H1 (cell line): ENCODE measurements around the gene TNRC6B.

Experiments used
- BCL11A ChIP-seq, 2 experiments: IDR thresholded peaks; one replicate each; pipeline ENCODE4 v1.6.1; 2011; ENCODE audit warnings: low read depth in 2 of 2, low read length in 2 of 2, mild to moderate bottlenecking in 2 of 2
- CEBPB ChIP-seq: IDR thresholded peaks from 2 replicates; pipeline ENCODE4 v1.6.1; 2012; ENCODE audit warnings: low read depth, low read length
- GABPA ChIP-seq: IDR thresholded peaks from 2 replicates; pipeline ENCODE4 v1.6.1; 2011; ENCODE audit warnings: mild to moderate bottlenecking, low read length, moderate library complexity, borderline replicate concordance; ENCODE audit not compliant: insufficient read depth
- KDM4A ChIP-seq: IDR thresholded peaks from one replicate; pipeline ENCODE4 v1.7.1; 2012; ENCODE audit warnings: low read depth, mild to moderate bottlenecking, moderate library complexity, low read length, inconsistent platforms; ENCODE audit not compliant: severe bottlenecking
- POLR2A ChIP-seq, 2 experiments: IDR thresholded peaks; 1 replicate in 1 of 2; 2 replicates in 1 of 2; pipeline ENCODE4 v1.6.1; 2011; ENCODE audit warnings: low read depth in 2 of 2, low read length in 2 of 2, mild to moderate bottlenecking in 2 of 2; ENCODE audit errors: control extremely low read depth in 1 of 2
- RXRA ChIP-seq: IDR thresholded peaks from 2 replicates; pipeline ENCODE4 v1.6.1; 2011; ENCODE audit warnings: low read depth, mild to moderate bottlenecking, low read length, moderate library complexity; ENCODE audit not compliant: insufficient read depth
- TAF1 ChIP-seq: IDR thresholded peaks from 2 replicates; pipeline ENCODE4 v1.6.1; 2011; ENCODE audit warnings: mild to moderate bottlenecking, low read depth, low read length

DNA sequence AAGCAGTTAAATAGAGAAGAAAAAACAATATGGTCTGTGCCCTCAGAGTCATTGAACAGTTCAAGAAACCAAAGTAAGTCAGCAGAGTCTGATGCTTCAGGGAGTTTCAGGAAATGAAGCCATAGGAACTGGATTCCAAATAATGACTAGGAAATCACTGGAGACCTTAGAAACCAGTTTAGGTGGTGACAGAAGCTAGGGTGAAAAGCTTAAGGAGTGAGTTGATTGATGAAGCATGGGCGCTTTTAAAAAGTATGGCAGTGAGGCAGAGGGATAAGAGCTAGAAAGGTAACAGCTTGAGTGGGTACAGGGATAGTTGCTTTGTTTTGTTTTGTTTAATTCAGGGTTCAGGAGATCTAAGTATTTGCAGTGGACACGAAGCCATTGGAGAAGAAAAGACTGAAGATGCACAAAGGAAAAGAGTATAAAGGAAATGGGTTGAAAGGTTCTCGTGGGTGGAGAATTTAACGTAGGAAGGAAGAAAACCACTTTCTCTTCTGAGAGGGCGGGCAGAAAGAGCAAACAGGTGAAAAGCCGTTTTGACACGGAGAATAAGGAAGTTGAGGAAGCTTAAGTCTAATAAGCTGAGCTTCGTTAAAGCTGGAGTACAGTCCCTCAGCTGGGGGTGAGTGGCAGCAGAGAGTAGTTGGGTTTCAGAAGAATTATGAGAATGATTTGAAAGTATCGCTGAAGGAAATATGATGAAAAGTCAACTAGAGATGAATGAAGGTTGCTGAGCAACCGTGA, 207.5 kb downstream of the TNRC6B start:
- TF ChIP-seq CEBPB (no peak), GABPA (no peak), POLR2A (IDR thresholded peaks at IDR 0.05; ENCODE audit: control extremely low read depth in 1 of 2, low read depth in 2 of 2, low read length in 2 of 2) (no peak), RXRA (no peak), KDM4A (no peak), BCL11A (IDR thresholded peaks at IDR 0.05; ENCODE audit: low read depth in 2 of 2, low read length in 2 of 2) (no peak), TAF1 (no peak)
